GM12872 (cell line): ENCODE results near the gene LOC128125822.
A peak's percentile ranks its signal among the peaks of the same experiment; 100 is the strongest.

Experiments
- CTCF ChIP-seq: IDR thresholded peaks from 3 replicates; pipeline ENCODE4 v1.5.1; 2011; ENCODE audit warnings: low read depth, mild to moderate bottlenecking, low read length, moderate library complexity; ENCODE audit not compliant: insufficient read depth

Gene LOC128125822

GRCh38 chr6:63572747-63573075 is 431 bp downstream of the LOC128125822 start:
- TF ChIP-seq CTCF, result no peak

GRCh38 chr6:63573076-63573898 is 1.0 kb downstream of the LOC128125822 start:
- TF ChIP-seq CTCF, result no peak

- TF ChIP-seq CTCF, result peak; percentile 68; the same call in 2 of the 3 replicates
These were observed 1.7 kb downstream of the LOC128125822 start for GRCh38 chr6:63573899-63574553.

- TF ChIP-seq CTCF, result no peak
These were observed 2.2 kb downstream of the LOC128125822 start for GRCh38 chr6:63574554-63574900.

- no peak for TF ChIP-seq CTCF
These were observed 4.0 kb downstream of the LOC128125822 start for GRCh38 chr6:63576147-63576772.

GRCh38 chr6:63576985-63577712 is 4.9 kb downstream of the LOC128125822 start:
- TF ChIP-seq CTCF, result no peak

GRCh38 chr6:63578757-63579156 is 6.5 kb downstream of the LOC128125822 start:
- no peak for TF ChIP-seq CTCF
